H9 (cell line): Measurements from ENCODE around the gene EPYC. TPM values are rescaled to one million over a fixed set of nuclear protein-coding genes. Genes with fewer than 3 reads are reported as not detected.

Experiments
- DNase-seq: peaks from one replicate; pipeline ENCODE4 v3.0.0-alpha.2; 2017
- H2AFZ ChIP-seq: one replicate; pipeline ENCODE4 v1.6.1; 2013; ENCODE audit warnings: mild to moderate bottlenecking, low read length, control low read depth, moderate library complexity
- H2AK5ac ChIP-seq: 2 replicates; pipeline ENCODE4 v1.6.1; 2013; ENCODE audit warnings: low read length, control low read depth, mixed read lengths; ENCODE audit not compliant: insufficient read length
- H2BK120ac ChIP-seq: one replicate; pipeline ENCODE4 v1.6.1; 2013; ENCODE audit warnings: low read depth, mild to moderate bottlenecking, low read length, control low read depth, inconsistent platforms; ENCODE audit not compliant: poor library complexity, severe bottlenecking
- H2BK12ac ChIP-seq: 2 replicates; pipeline ENCODE4 v1.6.1; 2013; ENCODE audit warnings: low read length, control low read depth, mixed read lengths, low read depth; ENCODE audit not compliant: insufficient read length
- H2BK15ac ChIP-seq: 2 replicates; pipeline ENCODE4 v1.6.1; 2013; ENCODE audit warnings: low read depth, low read length, control low read depth
- H2BK20ac ChIP-seq: one replicate; pipeline ENCODE4 v1.6.1; 2013; ENCODE audit warnings: low read depth, mild to moderate bottlenecking, low read length, control low read depth, inconsistent platforms; ENCODE audit not compliant: poor library complexity, severe bottlenecking
- H2BK5ac ChIP-seq: 2 replicates; pipeline ENCODE4 v1.6.1; 2013; ENCODE audit warnings: low read length, control low read depth, mixed read lengths; ENCODE audit not compliant: insufficient read length
- H3K14ac ChIP-seq: 2 replicates; pipeline ENCODE4 v1.6.1; 2013; ENCODE audit warnings: low read length, control low read depth; ENCODE audit not compliant: insufficient read depth
- H3K18ac ChIP-seq: 2 replicates; pipeline ENCODE4 v1.6.1; 2013; ENCODE audit warnings: low read depth, mild to moderate bottlenecking, mixed read lengths, low read length, control low read depth; ENCODE audit not compliant: insufficient read length
- H3K23ac ChIP-seq: 2 replicates; pipeline ENCODE4 v1.6.1; 2013; ENCODE audit warnings: low read length, control low read depth, mixed read lengths, low read depth; ENCODE audit not compliant: insufficient read length
- H3K23me2 ChIP-seq: 2 replicates; pipeline ENCODE4 v1.6.1; 2013; ENCODE audit warnings: low read depth, mild to moderate bottlenecking, mixed read lengths, low read length, control low read depth; ENCODE audit not compliant: insufficient read length, poor library complexity, severe bottlenecking
- H3K27ac ChIP-seq: 2 replicates; pipeline ENCODE4 v1.5.1; 2013; ENCODE audit warnings: low read length, control low read depth, mixed read lengths, low read depth; ENCODE audit not compliant: insufficient read length
- H3K27me3 ChIP-seq: 2 replicates; pipeline ENCODE4 v1.6.1; 2013; ENCODE audit warnings: low read length, control low read depth, inconsistent platforms; ENCODE audit not compliant: insufficient read depth
- H3K4ac ChIP-seq: 2 replicates; pipeline ENCODE4 v1.6.1; 2013; ENCODE audit warnings: low read depth, mild to moderate bottlenecking, control low read depth, inconsistent platforms, low read length, moderate library complexity
- H3K4me1 ChIP-seq: 2 replicates; pipeline ENCODE4 v1.6.1; 2013; ENCODE audit warnings: low read length, control low read depth, inconsistent platforms; ENCODE audit not compliant: insufficient read depth
- H3K4me2 ChIP-seq: 2 replicates; pipeline ENCODE4 v1.6.1; 2013; ENCODE audit warnings: low read length, control low read depth, mixed read lengths; ENCODE audit not compliant: insufficient read length, insufficient read depth
- H3K56ac ChIP-seq: 2 replicates; pipeline ENCODE4 v1.6.1; 2013; ENCODE audit warnings: low read depth, mild to moderate bottlenecking, mixed read lengths, low read length, control low read depth; ENCODE audit not compliant: insufficient read length
- H3K79me1 ChIP-seq: 2 replicates; pipeline ENCODE4 v1.6.1; 2013; ENCODE audit warnings: low read depth, mild to moderate bottlenecking, moderate library complexity, low read length, control low read depth, inconsistent platforms; ENCODE audit not compliant: insufficient read depth, poor library complexity, severe bottlenecking
- H3K79me2 ChIP-seq: 2 replicates; pipeline ENCODE4 v1.6.1; 2013; ENCODE audit warnings: low read length, control low read depth, inconsistent platforms; ENCODE audit not compliant: insufficient read depth
- H3K9ac ChIP-seq: 2 replicates; pipeline ENCODE4 v1.6.1; 2013; ENCODE audit warnings: low read length, control low read depth, mixed read lengths; ENCODE audit not compliant: insufficient read length; ENCODE audit errors: extremely low read depth
- H3K9me3 ChIP-seq: one replicate; pipeline ENCODE4 v1.6.1; 2013; ENCODE audit warnings: low read depth, low read length, inconsistent platforms; ENCODE audit not compliant: control insufficient read depth
- H3T11ph ChIP-seq: one replicate; pipeline ENCODE4 v1.6.1; 2013; ENCODE audit warnings: mild to moderate bottlenecking, low read length, control low read depth, inconsistent platforms
- H4K20me1 ChIP-seq: one replicate; pipeline ENCODE4 v1.6.1; 2013; ENCODE audit not compliant: control insufficient read depth, insufficient read length, insufficient read depth
- H4K5ac ChIP-seq: 2 replicates; pipeline ENCODE4 v1.6.1; 2013; ENCODE audit warnings: low read depth, mild to moderate bottlenecking, mixed read lengths, low read length, control low read depth; ENCODE audit not compliant: insufficient read length
- H4K8ac ChIP-seq: replicated peaks from 2 replicates; pipeline ENCODE4 v1.6.1; 2013; ENCODE audit warnings: low read length, control low read depth, mixed read lengths, low read depth; ENCODE audit not compliant: insufficient read length
- H4K91ac ChIP-seq: 2 replicates; pipeline ENCODE4 v1.6.1; 2013; ENCODE audit warnings: low read depth, mild to moderate bottlenecking, moderate library complexity, mixed read lengths, low read length, control low read depth; ENCODE audit not compliant: insufficient read length
- H3K27ac Mint-ChIP-seq, 3 experiments: 2 replicates in 2 of 3; 3 replicates in 1 of 3; pipeline ENCODE4 v1.8.0; 2020 to 2021; ENCODE audit warnings: mixed read lengths in 3 of 3, mild to moderate bottlenecking in 1 of 3, moderate library complexity in 1 of 3
- H3K27me3 Mint-ChIP-seq: 2 replicates; pipeline ENCODE4 v1.8.0; 2021; ENCODE audit warnings: low read depth, mild to moderate bottlenecking, moderate library complexity, mixed read lengths
- H3K36me3 Mint-ChIP-seq, 3 experiments: 2 replicates in 2 of 3; 3 replicates in 1 of 3; pipeline ENCODE4 v1.8.0; 2020 to 2021; ENCODE audit warnings: low read depth in 3 of 3, mixed read lengths in 3 of 3; ENCODE audit not compliant: insufficient read depth in 1 of 3
- H3K4me1 Mint-ChIP-seq, 2 experiments: 2 replicates each; pipeline ENCODE4 v1.8.0; 2020; ENCODE audit warnings: mixed read lengths in 2 of 2
- H3K4me3 Mint-ChIP-seq, 2 experiments: 2 replicates in 1 of 2; 3 replicates in 1 of 2; pipeline ENCODE4 v1.8.0; 2020 to 2021; ENCODE audit warnings: mild to moderate bottlenecking in 2 of 2, mixed read lengths in 2 of 2, moderate library complexity in 1 of 2
- H3K9me3 Mint-ChIP-seq, 2 experiments: 2 replicates in 1 of 2; 3 replicates in 1 of 2; pipeline ENCODE4 v1.8.0; 2020; ENCODE audit warnings: mild to moderate bottlenecking in 2 of 2, mixed read lengths in 2 of 2, moderate library complexity in 1 of 2
- WGBS: extraction: QIAGEN DNeasy Blood & Tissue Kit; methylation state at CpG from one replicate; pipeline ENCODE4 v1.1.7; 2013; ENCODE audit warnings: missing lambda C conversion rate, low lambda C conversion rate, mixed read lengths; ENCODE audit not compliant: insufficient read length; ENCODE audit errors: extremely low coverage; 5-methylcytosine and 5-hydroxymethylcytosine counted together
- total RNA-seq: library from RNA; stranded (reverse); gene quantifications from 2 replicates; pipeline ENCODE4 v1.2.1, GENCODE V29; 2021
- TF ChIP-seq, protein P1 (sequence below): fragments of 200-600 bp; sonication (generic); conservative IDR thresholded peaks from 3 replicates; pipeline ENCODE4 v1.8.0; 2021; ENCODE audit warnings: antibody characterized with exemption, mild to moderate bottlenecking

EPYC gene
- total RNA-seq, 1 experiment from 2014 or later = not detected

DNA sequence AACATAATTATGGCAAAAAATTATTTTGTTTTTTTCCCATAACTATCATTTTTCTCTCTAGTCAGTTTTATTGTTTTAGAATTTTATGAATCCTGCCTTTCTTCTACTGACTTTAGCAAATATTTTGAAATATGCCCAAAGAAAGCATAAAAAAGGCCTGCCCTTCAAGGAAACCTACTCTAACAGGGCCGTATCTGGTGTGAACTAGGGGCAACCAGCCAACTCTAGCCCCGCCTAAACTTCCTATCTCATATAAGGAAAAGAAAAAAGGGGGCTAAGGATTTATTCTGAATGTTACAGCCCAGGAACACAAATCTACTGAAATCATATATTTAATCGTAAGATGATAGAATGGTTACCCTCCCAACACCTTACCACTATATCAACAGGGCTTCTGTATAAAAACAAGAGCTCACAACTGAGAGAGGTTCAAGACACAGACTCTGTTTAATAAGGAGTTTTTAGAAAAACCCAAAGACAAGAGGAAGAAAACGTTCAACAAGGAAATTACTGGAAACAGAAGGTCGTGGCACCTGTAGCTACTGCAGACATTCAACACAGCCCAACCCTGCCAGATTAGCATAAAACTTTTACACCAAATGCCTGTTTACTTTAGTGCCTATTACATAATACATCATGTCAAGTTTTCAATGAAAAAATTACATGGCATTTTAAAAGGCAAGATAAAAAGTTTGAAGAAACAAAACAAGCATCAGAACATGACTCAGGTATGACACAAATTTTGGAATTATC, 12.9 kb upstream of the EPYC start:
- Histone ChIP-seq H3K14ac (no peak overlapping the region), H2AFZ (no peak overlapping the region), H3K27me3 (no peaks in the 10 kb centered on the region), H2BK5ac (no peak overlapping the region), H3K23ac (no peak overlapping the region), H3K79me1 (no peaks in the 10 kb centered on the region), H3K18ac (no peak overlapping the region), H2BK20ac (no peak overlapping the region), H3K4me2 (no peak overlapping the region), H3K9ac (no peak overlapping the region), H2AK5ac (no peak overlapping the region), H3K4me1 (no peaks in the 10 kb centered on the region), H2BK15ac (no peak overlapping the region), H2BK12ac (no peak overlapping the region), H4K91ac (no peak overlapping the region), H3K79me2 (no peaks in the 10 kb centered on the region), H2BK120ac (no peak overlapping the region), H3K27ac (no peak overlapping the region), H3K23me2 (no peaks in the 10 kb centered on the region), H3T11ph (no peak overlapping the region), H3K56ac (no peak overlapping the region), H4K5ac (no peak overlapping the region), H4K8ac (no peak overlapping the region), H3K4ac (no peak overlapping the region), H3K9me3 (no peaks in the 10 kb centered on the region), H4K20me1 (no peaks in the 10 kb centered on the region)
- no peaks in the 10 kb centered on the region; a peak in 1 of 5 replicates for H3K9me3 Mint-ChIP-seq
- H3K4me1 Mint-ChIP-seq = no peaks in the 10 kb centered on the region
- no peaks in the 10 kb centered on the region for H3K36me3 Mint-ChIP-seq
- peaks cover 4% of the 10 kb centered on the region for H3K27me3 Mint-ChIP-seq
- TF ChIP-seq, protein P1, sequence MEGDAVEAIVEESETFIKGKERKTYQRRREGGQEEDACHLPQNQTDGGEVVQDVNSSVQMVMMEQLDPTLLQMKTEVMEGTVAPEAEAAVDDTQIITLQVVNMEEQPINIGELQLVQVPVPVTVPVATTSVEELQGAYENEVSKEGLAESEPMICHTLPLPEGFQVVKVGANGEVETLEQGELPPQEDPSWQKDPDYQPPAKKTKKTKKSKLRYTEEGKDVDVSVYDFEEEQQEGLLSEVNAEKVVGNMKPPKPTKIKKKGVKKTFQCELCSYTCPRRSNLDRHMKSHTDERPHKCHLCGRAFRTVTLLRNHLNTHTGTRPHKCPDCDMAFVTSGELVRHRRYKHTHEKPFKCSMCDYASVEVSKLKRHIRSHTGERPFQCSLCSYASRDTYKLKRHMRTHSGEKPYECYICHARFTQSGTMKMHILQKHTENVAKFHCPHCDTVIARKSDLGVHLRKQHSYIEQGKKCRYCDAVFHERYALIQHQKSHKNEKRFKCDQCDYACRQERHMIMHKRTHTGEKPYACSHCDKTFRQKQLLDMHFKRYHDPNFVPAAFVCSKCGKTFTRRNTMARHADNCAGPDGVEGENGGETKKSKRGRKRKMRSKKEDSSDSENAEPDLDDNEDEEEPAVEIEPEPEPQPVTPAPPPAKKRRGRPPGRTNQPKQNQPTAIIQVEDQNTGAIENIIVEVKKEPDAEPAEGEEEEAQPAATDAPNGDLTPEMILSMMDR = no peak
- no CpG with 5 or more reads among the region's 5 CpGs for WGBS
- no peak overlapping the region for H3K4me3 Mint-ChIP-seq
- H3K27ac Mint-ChIP-seq = no peak overlapping the region
- DNase-seq = no peak
